IMR-90 (cell line): ENCODE results near the gene DLGAP4. TPM values are rescaled to one million over a fixed set of nuclear protein-coding genes. Genes with fewer than 3 reads are reported as not detected.

ENCODE experiments used
- ATAC-seq: fragments of 200-7000 bp; cut with Tn5 transposase; 2 replicates; pipeline ENCODE4 v1.9.1; 2020; ENCODE audit warnings: low read depth, mild to moderate bottlenecking, moderate library complexity
- BruUV-seq: library from RNA; stranded (reverse); fragments of 400-500 nt; replicated peaks from 2 replicates; lab custom pipeline; 2021; lab: Mats Ljungman, UMichigan
- CTCF ChIA-PET: fragments of 300-600 bp; formaldehyde crosslinking; extraction: SDS; loops from one replicate; lab custom pipeline; 2021; ENCODE audit warnings: antibody characterized with exemption; lab: Yijun Ruan, JAX
- POLR2A ChIA-PET: fragments of 300-600 bp; sonication (Branson Sonifier 250); formaldehyde crosslinking; loops from one replicate; lab custom pipeline; 2022; ENCODE audit warnings: antibody characterized with exemption; ENCODE audit not compliant: unreplicated experiment; lab: Charles Lee
- DNase-seq: peaks from one replicate; pipeline ENCODE4 v3.0.0; 2013
- H2AFZ ChIP-seq: replicated peaks from 2 replicates; pipeline ENCODE3; 2013; ENCODE audit warnings: low read length, mild to moderate bottlenecking; ENCODE audit not compliant: poor library complexity
- H2AK5ac ChIP-seq: 2 replicates; pipeline ENCODE4 v1.6.1; 2013; ENCODE audit warnings: low read depth, low read length, inconsistent platforms
- H2AK9ac ChIP-seq: replicated peaks from 2 replicates; pipeline ENCODE3; 2013; ENCODE audit warnings: mild to moderate bottlenecking, low read depth, low read length, moderate library complexity; ENCODE audit not compliant: poor library complexity
- H2BK120ac ChIP-seq: 2 replicates; pipeline ENCODE4 v1.6.1; 2013; ENCODE audit warnings: low read depth, low read length, inconsistent platforms
- H2BK15ac ChIP-seq: 3 replicates; pipeline ENCODE4 v1.6.1; 2013; ENCODE audit warnings: low read depth, low read length, inconsistent platforms
- H2BK20ac ChIP-seq: 2 replicates; pipeline ENCODE4 v1.6.1; 2013; ENCODE audit warnings: low read depth, mild to moderate bottlenecking, inconsistent platforms, low read length, moderate library complexity
- H2BK5ac ChIP-seq: 2 replicates; pipeline ENCODE4 v1.6.1; 2013; ENCODE audit warnings: mild to moderate bottlenecking, low read depth, low read length, inconsistent platforms; ENCODE audit not compliant: poor library complexity, severe bottlenecking
- H3K14ac ChIP-seq: replicated peaks from 2 replicates; pipeline ENCODE4 v1.6.1; 2013; ENCODE audit warnings: low read depth, low read length, inconsistent platforms
- H3K18ac ChIP-seq: 2 replicates; pipeline ENCODE4 v1.6.1; 2013; ENCODE audit warnings: low read depth, low read length, control low read depth
- H3K23ac ChIP-seq: 2 replicates; pipeline ENCODE4 v1.6.1; 2013; ENCODE audit warnings: low read depth, low read length, inconsistent platforms
- H3K27ac ChIP-seq: 2 replicates; pipeline ENCODE4 v1.5.1; 2013; ENCODE audit warnings: mild to moderate bottlenecking, control low read depth, low read length; ENCODE audit not compliant: insufficient read depth
- H3K27me3 ChIP-seq: 2 replicates; pipeline ENCODE4 v1.6.1; 2013; ENCODE audit warnings: low read length; ENCODE audit not compliant: control insufficient read depth, insufficient read depth
- H3K36me3 ChIP-seq: 2 replicates; pipeline ENCODE4 v1.6.1; 2013; ENCODE audit warnings: low read length, mixed read lengths; ENCODE audit not compliant: control insufficient read depth, insufficient read depth
- H3K4ac ChIP-seq: 2 replicates; pipeline ENCODE4 v1.6.1; 2013; ENCODE audit warnings: low read depth, low read length, inconsistent platforms
- H3K4me1 ChIP-seq: 2 replicates; pipeline ENCODE4 v1.6.1; 2013; ENCODE audit warnings: low read length, mixed read lengths; ENCODE audit not compliant: control insufficient read depth, insufficient read depth
- H3K4me2 ChIP-seq: 2 replicates; pipeline ENCODE4 v1.6.1; 2013; ENCODE audit warnings: low read depth, mild to moderate bottlenecking, control low read depth, low read length, moderate library complexity
- H3K4me3 ChIP-seq: 2 replicates; pipeline ENCODE4 v1.5.1; 2013; ENCODE audit warnings: low read depth, mild to moderate bottlenecking, control low read depth, low read length, moderate library complexity; ENCODE audit not compliant: insufficient read depth
- H3K56ac ChIP-seq: 2 replicates; pipeline ENCODE4 v1.6.1; 2013; ENCODE audit warnings: low read length, inconsistent platforms; ENCODE audit not compliant: insufficient read depth; ENCODE audit errors: extremely low read depth
- H3K79me1 ChIP-seq, 2 experiments: 2 replicates each; pipeline ENCODE4 v1.6.1; 2013; ENCODE audit warnings: low read length in 2 of 2, inconsistent platforms in 1 of 2, low read depth in 1 of 2
- H3K9ac ChIP-seq: 2 replicates; pipeline ENCODE4 v1.6.1; 2013; ENCODE audit warnings: low read depth, low read length, control low read depth
- H3K9me1 ChIP-seq: 2 replicates; pipeline ENCODE4 v1.6.1; 2013; ENCODE audit warnings: low read length, inconsistent platforms; ENCODE audit not compliant: insufficient read depth
- H3K9me3 ChIP-seq: 2 replicates; pipeline ENCODE4 v1.6.1; 2013; ENCODE audit warnings: low read length; ENCODE audit not compliant: control insufficient read depth, insufficient read depth
- H4K20me1 ChIP-seq: 2 replicates; pipeline ENCODE4 v1.6.1; 2013; ENCODE audit warnings: low read length, inconsistent platforms; ENCODE audit not compliant: insufficient read depth
- H4K5ac ChIP-seq: 2 replicates; pipeline ENCODE4 v1.6.1; 2013; ENCODE audit warnings: mild to moderate bottlenecking, low read depth, low read length, control low read depth
- H4K8ac ChIP-seq, 2 experiments: 2 replicates each; pipeline ENCODE4 v1.6.1; 2013; ENCODE audit warnings: low read depth in 2 of 2, low read length in 2 of 2, control low read depth in 1 of 2, inconsistent platforms in 1 of 2
- H4K91ac ChIP-seq: 2 replicates; pipeline ENCODE4 v1.6.1; 2013; ENCODE audit warnings: low read depth, low read length, inconsistent platforms; ENCODE audit not compliant: insufficient read depth
- BHLHE40 ChIP-seq: fragments of 150-350 bp; IDR thresholded peaks from 2 replicates; pipeline ENCODE4 v1.6.1; 2016; ENCODE audit warnings: mild to moderate bottlenecking, low read depth, low read length
- CEBPB ChIP-seq: IDR thresholded peaks from 2 replicates; pipeline ENCODE4 v1.6.1; 2012; ENCODE audit warnings: low read depth, low read length, improper control_type of control experiment
- CHD1 ChIP-seq: IDR thresholded peaks from 2 replicates; pipeline ENCODE4 v1.6.1; 2012; ENCODE audit warnings: low read depth, low read length, improper control_type of control experiment
- FOS ChIP-seq: fragments of 150-350 bp; IDR thresholded peaks from 2 replicates; pipeline ENCODE4 v1.6.1; 2016; ENCODE audit warnings: low read depth, low read length
- MAFK ChIP-seq: IDR thresholded peaks from 2 replicates; pipeline ENCODE4 v1.6.1; 2012; ENCODE audit warnings: low read depth, low read length, improper control_type of control experiment
- MAZ ChIP-seq: IDR thresholded peaks from 2 replicates; pipeline ENCODE4 v1.6.1; 2012; ENCODE audit warnings: low read depth, mild to moderate bottlenecking, low read length, improper control_type of control experiment, moderate library complexity, borderline replicate concordance
- MXI1 ChIP-seq: IDR thresholded peaks from 2 replicates; pipeline ENCODE4 v1.6.1; 2012; ENCODE audit warnings: low read depth, mild to moderate bottlenecking, low read length, moderate library complexity, borderline replicate concordance
- NFE2L2 ChIP-seq: fragments of 150-350 bp; IDR thresholded peaks from 2 replicates; pipeline ENCODE4 v1.6.1; 2016; ENCODE audit warnings: low read depth, mild to moderate bottlenecking, low read length
- POLR2A ChIP-seq: IDR thresholded peaks from 2 replicates; pipeline ENCODE4 v1.6.1; 2012; ENCODE audit warnings: mild to moderate bottlenecking, low read depth, low read length
- RCOR1 ChIP-seq: IDR thresholded peaks from 2 replicates; pipeline ENCODE4 v1.6.1; 2012; ENCODE audit warnings: mild to moderate bottlenecking, low read length, improper control_type of control experiment; ENCODE audit not compliant: insufficient replicate concordance
- SMC3 ChIP-seq: fragments of 150-350 bp; IDR thresholded peaks from 2 replicates; pipeline ENCODE4 v1.6.1; 2016; ENCODE audit warnings: low read depth, mild to moderate bottlenecking, antibody characterized with exemption, low read length, moderate library complexity
- WGBS, 2 experiments: methylation state at CpG; one replicate each; pipeline versions ENCODE4 v1.1.5 to v1.1.7; 2013; ENCODE audit warnings: missing lambda C conversion rate in 2 of 2; ENCODE audit not compliant: insufficient read length in 1 of 2; ENCODE audit errors: extremely low coverage in 2 of 2; 5-methylcytosine and 5-hydroxymethylcytosine counted together
- dilution Hi-C: fragments of 300-500 bp; cut with HindIII; formaldehyde crosslinking; loops from one replicate; pipeline ENCODE4 v1.14.3; 2018; ENCODE audit warnings: low sequenced_read_pairs; ENCODE audit not compliant: unreplicated experiment
- in situ Hi-C: fragments of 300-500 bp; cut with MboI; formaldehyde crosslinking; loops from 3 replicates; pipeline ENCODE4 v1.14.3; 2019; ENCODE audit warnings: low sequenced_read_pairs, inconsistent platforms, mixed read lengths
- intact Hi-C: fragments of 100-400 bp; cut with micrococcal nuclease; formaldehyde crosslinking; loops from 2 replicates; pipeline ENCODE4 v1.10.0; 2022
- polyA plus RNA-seq, 3 experiments: library from polyadenylated mRNA; depleted of rRNA; stranded (reverse); fragments of >200 nt; gene quantifications; 2 replicates each; pipeline ENCODE4 v1.2.3, GENCODE V29; 2012; ENCODE audit warnings: low replicate concordance in 1 of 3
- total RNA-seq: library from RNA; depleted of rRNA; stranded (reverse); fragments of >200 nt; gene quantifications from 2 replicates; pipeline ENCODE4 v1.2.3, GENCODE V29; 2012
- TF ChIP-seq, protein P1 (sequence below): fragments of 150-350 bp; IDR thresholded peaks from 2 replicates; pipeline ENCODE4 v1.6.1; 2016; ENCODE audit warnings: low read depth, mild to moderate bottlenecking, low read length, moderate library complexity, borderline replicate concordance
- TF ChIP-seq, protein P2 (sequence below): fragments of 150-350 bp; IDR thresholded peaks from 2 replicates; pipeline ENCODE4 v1.6.1; 2017; ENCODE audit warnings: mild to moderate bottlenecking, antibody characterized with exemption, low read length, low read depth

The DLGAP4 gene
- total and polyA plus RNA-seq, 2 of the 4 experiments (the other 2 are of a cell fraction), result 32.3 to 73.2 TPM

DNA sequence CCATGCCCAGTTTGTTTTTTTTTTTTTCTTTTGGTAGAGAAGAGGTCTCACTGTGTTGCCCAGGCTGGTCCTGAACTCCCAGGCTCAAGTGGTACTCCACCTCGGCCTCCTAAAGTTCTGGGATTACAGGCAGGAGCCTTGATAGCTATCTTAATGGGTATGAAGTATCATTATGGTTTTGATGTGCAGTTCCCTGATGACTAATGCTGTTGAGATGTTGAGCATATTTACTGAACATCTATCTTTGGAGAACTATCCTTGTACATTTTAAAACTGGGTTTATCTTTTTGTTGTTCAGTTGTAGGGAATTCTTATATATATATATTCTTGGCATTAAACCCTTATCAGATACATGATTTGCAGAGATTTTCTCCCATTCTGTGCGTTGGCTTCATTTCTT, 213.8 kb downstream of the DLGAP4 start (continued):
- TF ChIP-seq, protein P1, sequence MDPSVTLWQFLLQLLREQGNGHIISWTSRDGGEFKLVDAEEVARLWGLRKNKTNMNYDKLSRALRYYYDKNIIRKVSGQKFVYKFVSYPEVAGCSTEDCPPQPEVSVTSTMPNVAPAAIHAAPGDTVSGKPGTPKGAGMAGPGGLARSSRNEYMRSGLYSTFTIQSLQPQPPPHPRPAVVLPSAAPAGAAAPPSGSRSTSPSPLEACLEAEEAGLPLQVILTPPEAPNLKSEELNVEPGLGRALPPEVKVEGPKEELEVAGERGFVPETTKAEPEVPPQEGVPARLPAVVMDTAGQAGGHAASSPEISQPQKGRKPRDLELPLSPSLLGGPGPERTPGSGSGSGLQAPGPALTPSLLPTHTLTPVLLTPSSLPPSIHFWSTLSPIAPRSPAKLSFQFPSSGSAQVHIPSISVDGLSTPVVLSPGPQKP, result no peak
- TF ChIP-seq MAFK (no peak), FOS (no peak), BHLHE40 (no peak), RCOR1 (no peak), NFE2L2 (no peak)

DNA sequence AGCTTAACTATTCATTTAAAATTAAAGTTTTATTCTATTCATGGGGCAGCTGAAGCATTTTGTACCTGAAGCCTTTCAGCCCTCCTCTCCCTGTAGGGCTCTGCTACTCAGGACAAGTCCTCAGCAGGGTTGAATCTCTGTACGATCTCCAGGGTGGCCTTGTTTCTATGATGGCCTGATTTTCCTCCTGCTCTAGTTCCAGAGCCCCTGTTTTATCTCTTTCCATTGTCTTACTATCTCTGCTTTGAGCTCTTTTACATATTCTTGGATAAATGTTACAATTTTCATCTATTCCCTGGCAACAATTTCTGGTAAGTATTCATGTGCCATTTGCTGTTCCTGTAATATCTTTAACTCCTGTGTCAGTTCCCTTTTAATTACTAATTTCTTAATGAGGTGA, 215.4 kb downstream of the DLGAP4 start:
- H2BK20ac ChIP-seq, result no peak overlapping the region
- H4K8ac ChIP-seq, result no peak overlapping the region
- H3K4me1 ChIP-seq, result peaks cover 3% of the 10 kb centered on the region
- H2AK9ac ChIP-seq, result no peak overlapping the region
- no TSS peak for BruUV-seq
- H3K9me3 ChIP-seq, result no peaks in the 10 kb centered on the region
- H3K56ac ChIP-seq, result no peak overlapping the region
- no peak overlapping the region for H3K14ac ChIP-seq
- dilution Hi-C loops (no loop called here), intact Hi-C loops (no loop called here), in situ Hi-C loops (no loop called here)
- no peak overlapping the region for H2BK120ac ChIP-seq
- no peak overlapping the region for H4K5ac ChIP-seq
- WGBS, 2 experiments, result no CpG with 5 or more reads among the region's 1 CpG
- H2BK5ac ChIP-seq, result no peak overlapping the region
- no peak overlapping the region for H4K91ac ChIP-seq
- no peak overlapping the region for H3K4me3 ChIP-seq
- ChIA-PET POLR2A (no interaction called here), CTCF (no interaction called here)
- H2AFZ ChIP-seq, result no peak overlapping the region
- no peak overlapping the region for H3K4ac ChIP-seq
- peaks cover 49% of the 10 kb centered on the region for H3K36me3 ChIP-seq
- peaks cover 13% of the 10 kb centered on the region; the same call in 1 of the 2 replicates for H3K9me1 ChIP-seq
- ATAC-seq (no peak), DNase-seq (no peak)
- peaks cover 28 to 70% of the 10 kb centered on the region in 2 experiments for H3K79me1 ChIP-seq
- no peak overlapping the region for H3K27ac ChIP-seq
- no peak overlapping the region for H3K4me2 ChIP-seq
- no peak overlapping the region for H3K23ac ChIP-seq
- no peak overlapping the region for H3K9ac ChIP-seq
- no peaks in the 10 kb centered on the region for H3K27me3 ChIP-seq
- H3K18ac ChIP-seq, result no peak overlapping the region
- peaks cover 34% of the 10 kb centered on the region; the same call in 1 of the 2 replicates for H4K20me1 ChIP-seq
- H2AK5ac ChIP-seq, result no peak overlapping the region
- no peak overlapping the region for H2BK15ac ChIP-seq
- no peak for TF ChIP-seq SMC3
- TF ChIP-seq BHLHE40, result no peak
- TF ChIP-seq, protein P1, result no peak
- TF ChIP-seq RCOR1, result no peak
- TF ChIP-seq, protein P2, sequence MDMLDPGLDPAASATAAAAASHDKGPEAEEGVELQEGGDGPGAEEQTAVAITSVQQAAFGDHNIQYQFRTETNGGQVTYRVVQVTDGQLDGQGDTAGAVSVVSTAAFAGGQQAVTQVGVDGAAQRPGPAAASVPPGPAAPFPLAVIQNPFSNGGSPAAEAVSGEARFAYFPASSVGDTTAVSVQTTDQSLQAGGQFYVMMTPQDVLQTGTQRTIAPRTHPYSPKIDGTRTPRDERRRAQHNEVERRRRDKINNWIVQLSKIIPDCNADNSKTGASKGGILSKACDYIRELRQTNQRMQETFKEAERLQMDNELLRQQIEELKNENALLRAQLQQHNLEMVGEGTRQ, result no peak
- no peak for TF ChIP-seq POLR2A
- no peak for TF ChIP-seq FOS
- no peak for TF ChIP-seq CHD1
- TF ChIP-seq MAZ, result no peak
- no peak for TF ChIP-seq CEBPB
- no peak for TF ChIP-seq MXI1
